Ovary (tissue), 9 donors: ENCODE data around the gene KCNH8. TPM values are rescaled to one million over a fixed set of nuclear protein-coding genes. Genes with fewer than 3 reads are reported as not detected.

Source experiments
- DNase-seq, 5 donors: peaks; one replicate each; pipeline ENCODE4 v3.0.0-alpha.2; 2019 to 2020
- H3K27ac ChIP-seq, 2 donors: fragments of 200-600 bp; one replicate each; pipeline versions ENCODE4 v1.5.1 to v1.8.0; 2019 to 2022
- H3K27me3 ChIP-seq: fragments of 200-600 bp; one replicate; pipeline ENCODE4 v1.8.0; 2022
- H3K36me3 ChIP-seq: fragments of 200-600 bp; sonication (generic); one replicate; pipeline ENCODE4 v1.5.1; 2019
- H3K4me1 ChIP-seq: one replicate; pipeline ENCODE4 v1.8.1; 2013; ENCODE audit warnings: mild to moderate bottlenecking, moderate library complexity; ENCODE audit not compliant: insufficient read depth
- H3K4me3 ChIP-seq: fragments of 200-600 bp; sonication (generic); one replicate; pipeline ENCODE4 v1.5.1; 2017
- H3K9me3 ChIP-seq, 2 donors: fragments of 200-600 bp in 1 of 2; sonication (generic) in 1 of 2; one replicate each; pipeline versions ENCODE4 v1.5.1 to v1.8.1; 2013 to 2019; ENCODE audit warnings: mild to moderate bottlenecking in 1 of 2, moderate library complexity in 1 of 2
- CTCF ChIP-seq, 3 donors: fragments of 450-650 bp in 2 of 3; fragments of 200-600 bp in 1 of 3; IDR thresholded peaks; one replicate each; pipeline versions ENCODE4 v1.5.1 to v1.8.0; 2016 to 2022; ENCODE audit warnings: antibody characterized with exemption in 3 of 3, mild to moderate bottlenecking in 1 of 3
- EP300 ChIP-seq: sonication (generic); formaldehyde crosslinking; IDR thresholded peaks from one replicate; pipeline ENCODE4 v1.6.1; 2017; ENCODE audit warnings: antibody characterized with exemption
- POLR2A ChIP-seq: fragments of 450-650 bp; IDR thresholded peaks from one replicate; pipeline ENCODE4 v1.6.1; 2017; ENCODE audit warnings: antibody characterized with exemption, mild to moderate bottlenecking, moderate library complexity
- WGBS, 3 donors: extraction: QIAGEN DNeasy Blood & Tissue Kit in 1 of 3; methylation state at CpG; one replicate each; pipeline versions ENCODE4 v1.1.5 to v1.1.7; 2013 to 2017; 5-methylcytosine and 5-hydroxymethylcytosine counted together
- intact Hi-C, 4 donors: fragments of 100-400 bp; cut with DNase I; formaldehyde crosslinking; loops; one replicate each; pipeline versions ENCODE4 v1.11.0 to v1.15.1; 2022 to 2023
- microRNA-seq, 3 donors: library from miRNA; unstranded; fragments of <30 nt; microRNA quantifications; one replicate each; pipeline versions ENCODE4 to v1.2.0, GENCODE V29; 2019 to 2020
- polyA plus RNA-seq, 2 donors: library from polyadenylated mRNA; stranded (reverse); fragments of 200-250 nt in 1 of 2; fragments of 350-450 nt in 1 of 2; fragmentation: Illumina TruSeq in 1 of 2; extraction: RNeasy Lipid Tissue Mini Kit (QIAGEN cat#74804) in 1 of 2; gene quantifications; one replicate each; pipeline ENCODE4 v1.2.3, GENCODE V29; 2013 to 2014
- small RNA-seq: library from RNA; depleted of rRNA; stranded (forward); fragments of <200 nt; gene quantifications from one replicate; pipeline ENCODE3, GENCODE V24; 2016
- total RNA-seq, 7 donors: library from RNA; depleted of rRNA in 2 of 7; stranded (reverse); fragments of >200 nt in 2 of 7; fragmentation: NEBNext Ultra II Directional in 3 of 7; extraction: Animal tissue kit (Norgen Biotek cat#: 25700) in 3 of 7; gene quantifications; one replicate each; pipeline versions ENCODE4 v1.1.0 to v1.2.4, GENCODE V29; 2016 to 2023
- donor health status: DM: no; HTN: no; CAD: no; lungs with moderate emphysema.
- donor health status: DM: no; HTN: no; CAD: no.
- donor health status: Bipolar disorder and iron deficiency.
- donor health status: DM: yes; HTN: yes; CAD: no.
- donor health status: DM: no; HTN: no; CAD: no.
- donor health status: DM: yes; HTN: yes; CAD: no.

Gene KCNH8
- total and polyA plus RNA-seq, 9 donors: 0.05 to 1.4 (median 0.17) TPM; not detected in 1

- no peak overlapping the region for H3K4me3 ChIP-seq
- no peak overlapping the region for H3K27ac ChIP-seq
- no peak for DNase-seq
- no peaks in the 10 kb centered on the region for H3K27me3 ChIP-seq
- WGBS, 3 donors: 86 to 88% (median 86%) methylated on average over 4 of the region's 4 CpGs
- no peaks in the 10 kb centered on the region for H3K36me3 ChIP-seq
- TF ChIP-seq CTCF (IDR thresholded peaks at IDR 0.05): no peak
- no peak for TF ChIP-seq POLR2A
- no peak for TF ChIP-seq EP300
- no peaks in the 10 kb centered on the region for H3K4me1 ChIP-seq
- intact Hi-C loops: no loop called here
- H3K9me3 ChIP-seq: no peaks in the 10 kb centered on the region
Measured at GRCh38 chr3:19559724-19560442, 411.6 kb downstream of the KCNH8 start.

GRCh38 chr3:19573644-19574043 is 425.3 kb downstream of the KCNH8 start:
- Histone ChIP-seq H3K27me3 (no peaks in the 10 kb centered on the region), H3K4me1 (no peaks in the 10 kb centered on the region), H3K4me3 (no peak overlapping the region), H3K27ac (no peak overlapping the region), H3K9me3 (no peaks in the 10 kb centered on the region), H3K36me3 (no peaks in the 10 kb centered on the region)
- intact Hi-C loops: no loop called here
- TF ChIP-seq CTCF (IDR thresholded peaks at IDR 0.05) (no peak), EP300 (no peak), POLR2A (no peak)
- DNase-seq: no peak
- WGBS, 3 donors: 74 to 87% (median 80%) methylated on average over 2 of the region's 2 CpGs

GRCh38 chr3:19574268-19574667 is 426.0 kb downstream of the KCNH8 start:
- Histone ChIP-seq H3K36me3 (no peaks in the 10 kb centered on the region), H3K9me3 (no peaks in the 10 kb centered on the region), H3K27me3 (no peaks in the 10 kb centered on the region), H3K27ac (no peak overlapping the region), H3K4me1 (no peaks in the 10 kb centered on the region), H3K4me3 (no peak overlapping the region)
- 39 to 51% (median 45%) methylated on average over 3 of the region's 3 CpGs for WGBS, 3 donors
- TF ChIP-seq CTCF (IDR thresholded peaks at IDR 0.05): no peak
- no peak for TF ChIP-seq EP300
- no peak for TF ChIP-seq POLR2A
- intact Hi-C loops: no loop called here
- DNase-seq: no peak

- intact Hi-C loops: no loop called here
- no peaks in the 10 kb centered on the region for H3K27me3 ChIP-seq
- no peaks in the 10 kb centered on the region for H3K4me1 ChIP-seq
- no peaks in the 10 kb centered on the region for H3K36me3 ChIP-seq
- no peak for DNase-seq
- H3K4me3 ChIP-seq: no peak overlapping the region
- no peaks in the 10 kb centered on the region for H3K9me3 ChIP-seq
- TF ChIP-seq CTCF (IDR thresholded peaks at IDR 0.05): no peak
- no peak for TF ChIP-seq EP300
- no peak for TF ChIP-seq POLR2A
- no peak overlapping the region for H3K27ac ChIP-seq
- WGBS, 3 donors: 83 to 93% (median 85%) methylated on average over 3 of the region's 3 CpGs
Measured at GRCh38 chr3:19576343-19576742, 428.0 kb downstream of the KCNH8 start.

Small RNA genes within 50 kb of the gene (microRNA-seq; reads per million reads assigned to microRNA genes)
- gene MIR4791: 0 to 1.1 (median 0.18) reads per million in 3 donors

Small RNA genes within 50 kb of the gene (small RNA-seq; reads per million reads assigned to genes)
- gene MIR4791: not detected
